NCI-H146 treated with DMSO at 0.1 percent for 48 hours (cell line): ENCODE data around the gene LIN9.
"Not testable (repeated sequence)": the region's sequence is repeated elsewhere in the genome, so short reads cannot be mapped to it uniquely, and the experiment has no call there.

ENCODE experiments used
- DNase-seq: peaks from one replicate; lab custom pipeline; 2025; ENCODE audit not compliant: unreplicated experiment; lab: John Stamatoyannopoulos, UW

The LIN9 gene

GRCh38 chr1:226216056-226216455 is 92.9 kb downstream of the LIN9 start:
- no peak for DNase-seq

GRCh38 chr1:226215239-226215638 is 93.7 kb downstream of the LIN9 start:
- no peak for DNase-seq

- no peak for DNase-seq
Observed at GRCh38 chr1:226212545-226212944, 96.4 kb downstream of the LIN9 start.

- DNase-seq: no peak
Observed at GRCh38 chr1:226211181-226211821, 97.7 kb downstream of the LIN9 start.

- no peak for DNase-seq
Observed at GRCh38 chr1:226210571-226211176, 98.3 kb downstream of the LIN9 start.

GRCh38 chr1:226209307-226210059 is 99.5 kb downstream of the LIN9 start:
- no peak for DNase-seq

GRCh38 chr1:226207048-226207447 is 101.9 kb downstream of the LIN9 start:
- DNase-seq: no peak

GRCh38 chr1:226204198-226204597 is 104.8 kb downstream of the LIN9 start:
- DNase-seq: no peak

GRCh38 chr1:226203655-226204054 is 105.3 kb downstream of the LIN9 start:
- no peak for DNase-seq

GRCh38 chr1:226203240-226203639 is 105.7 kb downstream of the LIN9 start:
- DNase-seq: no peak

GRCh38 chr1:226202666-226203065 is 106.3 kb downstream of the LIN9 start:
- DNase-seq: not testable (repeated sequence)

- DNase-seq: no peak
Observed at GRCh38 chr1:226202246-226202645, 106.7 kb downstream of the LIN9 start.

- DNase-seq: no peak
Observed at GRCh38 chr1:226201029-226201593, 107.9 kb downstream of the LIN9 start.

- no peak for DNase-seq
Observed at GRCh38 chr1:226199971-226200370, 109.0 kb downstream of the LIN9 start.

- DNase-seq: peak; percentile 39
Observed at GRCh38 chr1:226195144-226195543, 113.8 kb downstream of the LIN9 start.

- no peak for DNase-seq
Observed at GRCh38 chr1:226187380-226187779, 121.6 kb downstream of the LIN9 start.

GRCh38 chr1:226187019-226187322 is 122.0 kb downstream of the LIN9 start:
- DNase-seq: no peak

GRCh38 chr1:226186124-226187018 is 122.6 kb downstream of the LIN9 start, which contains the start of gene ACBD3:
Gene ACBD3 (minus strand): TSS chr1:226186741. CDS start chr1:226186675, 66 bp downstream.
- DNase-seq: peak; percentile 85

GRCh38 chr1:226185141-226186036 is 123.6 kb downstream of the LIN9 start:
- DNase-seq: no peak
